Adipocyte (in vitro differentiated cells): Measurements from ENCODE around the gene NTRK3.

Source experiments
- DNase-seq: peaks from one replicate; pipeline ENCODE4 v3.0.0-alpha.2; 2015; ENCODE audit warnings: low read depth
- H3K27me3 ChIP-seq: replicated peaks from 2 replicates; pipeline ENCODE4 v1.7.0; 2013; ENCODE audit warnings: mild to moderate bottlenecking, low read length, moderate library complexity; ENCODE audit not compliant: control insufficient read depth, insufficient read depth
- H3K36me3 ChIP-seq: 2 replicates; pipeline ENCODE4 v1.7.0; 2013; ENCODE audit warnings: low read length, mild to moderate bottlenecking, moderate library complexity; ENCODE audit not compliant: control insufficient read depth, insufficient read depth, severe bottlenecking
- H3K4me1 ChIP-seq: 2 replicates; pipeline ENCODE4 v1.7.0; 2013; ENCODE audit warnings: mild to moderate bottlenecking, low read length, moderate library complexity; ENCODE audit not compliant: control insufficient read depth, insufficient read depth
- H3K4me3 ChIP-seq: 2 replicates; pipeline ENCODE4 v1.7.0; 2013; ENCODE audit warnings: mild to moderate bottlenecking, low read length, moderate library complexity
- H3K9ac ChIP-seq: 2 replicates; pipeline ENCODE4 v1.7.0; 2013; ENCODE audit warnings: mild to moderate bottlenecking, low read length, moderate library complexity
- H3K9me3 ChIP-seq: 2 replicates; pipeline ENCODE4 v1.7.0; 2013; ENCODE audit warnings: mild to moderate bottlenecking, low read length, moderate library complexity; ENCODE audit not compliant: control insufficient read depth

Gene NTRK3

DNA sequence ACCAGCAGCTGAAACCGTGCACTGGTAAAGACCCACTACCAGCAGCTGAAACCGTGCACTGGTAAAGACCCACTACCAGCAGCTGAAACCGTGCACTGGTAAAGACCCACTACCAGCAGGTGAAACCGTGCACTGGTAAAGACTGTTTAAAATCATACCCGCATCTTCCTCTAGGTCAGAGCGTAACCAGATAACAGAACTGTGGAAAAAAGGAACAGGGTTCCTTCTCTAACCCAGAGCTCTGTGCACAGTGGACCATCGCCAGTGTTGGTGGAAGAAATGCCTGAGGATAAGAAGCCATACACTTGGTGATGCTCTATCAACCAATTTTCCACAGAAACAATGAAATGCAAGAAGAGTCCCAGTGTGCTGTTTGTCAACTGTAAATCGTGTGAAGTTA is 243.4 kb downstream of the NTRK3 start:
- H3K4me3 ChIP-seq = no peak overlapping the region
- no peaks in the 10 kb centered on the region for H3K9me3 ChIP-seq
- DNase-seq = no peak
- no peak overlapping the region for H3K9ac ChIP-seq
- H3K27me3 ChIP-seq = peaks cover 35% of the 10 kb centered on the region
- no peaks in the 10 kb centered on the region for H3K4me1 ChIP-seq
- no peaks in the 10 kb centered on the region for H3K36me3 ChIP-seq

DNA sequence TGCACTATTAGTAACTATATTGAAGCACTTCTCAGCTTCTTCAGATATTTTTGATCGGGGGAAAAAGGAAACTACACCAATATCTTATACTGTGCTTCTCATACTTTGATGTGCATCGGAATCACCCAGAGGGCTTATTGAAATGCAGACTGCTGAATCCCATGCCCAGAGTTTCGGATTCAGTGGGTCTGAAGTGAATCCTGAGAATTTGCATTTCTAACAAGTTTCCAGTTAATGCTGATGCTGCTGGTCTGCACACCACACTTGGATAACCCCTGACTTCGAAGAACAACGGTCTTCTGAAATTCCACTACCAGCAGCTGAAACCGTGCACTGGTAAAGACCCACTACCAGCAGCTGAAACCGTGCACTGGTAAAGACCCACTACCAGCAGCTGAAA is 243.9 kb downstream of the NTRK3 start:
- H3K4me3 ChIP-seq = no peak overlapping the region
- no peaks in the 10 kb centered on the region for H3K36me3 ChIP-seq
- H3K4me1 ChIP-seq = no peaks in the 10 kb centered on the region
- H3K9me3 ChIP-seq = no peaks in the 10 kb centered on the region
- no peak overlapping the region for H3K9ac ChIP-seq
- no peak for DNase-seq
- H3K27me3 ChIP-seq = peaks cover 36% of the 10 kb centered on the region

DNA sequence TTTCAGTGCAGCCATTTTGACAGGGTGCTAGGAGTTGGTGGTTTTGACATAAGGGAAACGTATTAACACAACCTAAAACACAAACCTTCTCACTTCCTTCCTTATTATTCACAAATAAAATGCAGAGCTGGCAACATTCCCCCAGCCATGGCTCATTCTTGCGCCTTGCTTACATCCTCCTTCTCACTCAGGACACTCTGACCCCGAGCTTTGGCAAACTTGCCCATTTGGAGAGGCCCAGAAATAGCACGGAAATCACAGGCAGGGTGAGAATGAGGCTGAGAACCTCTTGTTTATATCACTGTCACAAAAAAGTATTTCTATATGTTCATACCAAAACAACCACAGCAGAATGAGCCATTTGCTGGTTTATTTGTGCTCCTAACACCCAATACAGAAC is 244.3 kb downstream of the NTRK3 start:
- no peaks in the 10 kb centered on the region for H3K9me3 ChIP-seq
- H3K27me3 ChIP-seq = peaks cover 40% of the 10 kb centered on the region
- no peaks in the 10 kb centered on the region for H3K4me1 ChIP-seq
- DNase-seq = no peak
- H3K9ac ChIP-seq = no peak overlapping the region
- H3K36me3 ChIP-seq = no peaks in the 10 kb centered on the region
- H3K4me3 ChIP-seq = no peak overlapping the region

DNA sequence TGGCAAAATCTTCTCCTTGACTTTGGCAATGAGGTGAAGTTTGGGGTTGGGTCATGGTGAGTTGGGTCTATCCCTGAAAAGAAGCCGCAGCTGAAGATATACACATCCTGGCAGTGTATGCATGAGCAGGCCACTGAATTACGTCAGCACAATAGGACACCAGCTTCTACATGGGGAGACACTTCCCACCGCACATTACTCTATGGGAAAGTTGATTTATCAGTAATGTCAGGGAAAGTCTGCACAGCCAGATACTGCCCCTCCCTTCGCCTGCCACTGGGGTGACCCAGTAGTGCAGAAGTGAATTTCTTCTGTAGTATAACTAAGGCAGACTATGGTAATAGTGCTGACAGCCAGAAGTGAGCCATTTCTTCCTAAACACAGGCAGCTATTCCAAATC is 245.0 kb downstream of the NTRK3 start:
- no peak overlapping the region for H3K9ac ChIP-seq
- no peaks in the 10 kb centered on the region for H3K4me1 ChIP-seq
- H3K36me3 ChIP-seq = no peaks in the 10 kb centered on the region
- no peak for DNase-seq
- peaks cover 42% of the 10 kb centered on the region for H3K27me3 ChIP-seq
- no peak overlapping the region for H3K4me3 ChIP-seq
- H3K9me3 ChIP-seq = no peaks in the 10 kb centered on the region

DNA sequence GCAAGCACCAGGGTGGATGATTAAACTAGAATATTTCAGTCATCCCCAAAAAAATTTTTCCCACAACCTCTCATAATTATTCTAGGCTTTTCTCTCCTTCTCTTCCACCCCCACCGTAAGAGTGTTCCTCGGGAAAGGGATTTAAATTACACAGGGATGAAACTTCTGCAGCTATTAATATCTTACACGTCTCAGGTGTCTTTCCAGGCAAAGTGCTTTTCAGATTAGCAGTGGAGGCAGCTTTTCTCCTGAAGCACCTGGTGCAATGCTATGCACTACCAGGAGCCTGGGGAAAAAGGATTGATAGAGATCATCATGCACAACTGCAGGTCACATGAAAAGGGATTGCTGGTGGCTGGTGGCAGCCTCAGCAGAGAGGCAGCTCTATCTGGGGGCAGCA is 250.4 kb downstream of the NTRK3 start:
- DNase-seq = no peak
- H3K4me1 ChIP-seq = no peaks in the 10 kb centered on the region
- H3K27me3 ChIP-seq = peaks cover 25% of the 10 kb centered on the region
- H3K36me3 ChIP-seq = no peaks in the 10 kb centered on the region
- H3K4me3 ChIP-seq = no peak overlapping the region
- peaks cover 9% of the 10 kb centered on the region for H3K9me3 ChIP-seq
- no peak overlapping the region for H3K9ac ChIP-seq

DNA sequence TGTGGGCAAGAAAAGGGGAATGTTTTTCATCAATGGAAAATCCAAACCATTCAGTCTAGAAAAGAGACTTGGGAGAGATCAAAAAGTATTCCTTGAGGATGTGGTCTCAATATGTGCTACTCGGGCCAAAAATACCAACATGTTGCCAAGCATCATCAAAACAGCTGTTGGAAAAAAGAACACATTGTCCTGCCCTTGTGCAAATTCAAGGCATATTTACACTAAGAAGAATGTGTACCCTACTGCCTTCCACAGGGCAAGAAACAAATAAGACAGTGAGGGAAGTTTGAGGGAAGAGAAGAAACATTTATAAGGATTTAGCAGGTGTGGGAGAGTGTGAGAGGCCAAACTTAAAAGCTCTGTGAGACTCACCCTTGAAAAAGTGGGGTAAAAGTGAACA is 252.1 kb downstream of the NTRK3 start:
- H3K36me3 ChIP-seq = no peaks in the 10 kb centered on the region
- H3K9me3 ChIP-seq = peaks cover 20% of the 10 kb centered on the region
- H3K4me3 ChIP-seq = no peak overlapping the region
- DNase-seq = no peak
- H3K4me1 ChIP-seq = no peaks in the 10 kb centered on the region
- no peak overlapping the region for H3K9ac ChIP-seq
- peaks cover 21% of the 10 kb centered on the region for H3K27me3 ChIP-seq

DNA sequence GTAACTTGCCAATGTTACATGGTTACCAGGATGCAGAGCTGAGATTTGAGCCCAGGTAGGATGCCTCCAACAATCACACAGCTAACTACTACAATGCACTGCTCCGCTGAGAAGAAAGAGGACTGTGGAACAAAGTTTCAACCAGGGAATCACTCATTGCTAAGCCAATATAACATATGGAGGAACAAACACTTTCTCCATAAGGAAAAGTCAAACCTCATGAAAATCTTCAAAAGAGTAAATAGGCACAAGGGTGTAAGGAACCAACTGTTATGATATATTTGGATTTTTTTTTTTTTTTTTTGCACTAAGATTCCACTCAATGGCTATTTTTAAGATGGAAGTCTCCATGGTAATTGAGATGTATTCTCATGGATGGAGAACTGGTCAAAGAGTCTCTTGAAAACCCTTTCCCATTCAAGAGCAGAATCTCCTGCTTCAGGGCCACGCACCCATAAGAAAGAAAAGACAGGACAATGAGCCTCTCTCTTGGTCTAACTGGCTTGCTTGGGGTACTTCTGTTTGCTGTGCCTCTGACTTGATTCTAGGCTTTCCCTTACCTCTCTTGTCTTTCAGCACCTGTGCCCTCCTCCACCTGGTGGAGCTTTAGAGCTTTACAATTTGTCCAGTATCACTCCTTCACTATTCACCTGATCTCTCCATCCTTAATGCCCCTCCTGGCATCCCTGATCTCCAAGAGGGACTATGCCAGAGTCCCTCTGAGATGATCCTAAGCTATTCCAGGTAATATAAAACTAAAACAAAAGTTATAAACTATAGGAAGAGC is 252.8 kb downstream of the NTRK3 start:
- no peak overlapping the region for H3K4me3 ChIP-seq
- DNase-seq = no peak

DNA sequence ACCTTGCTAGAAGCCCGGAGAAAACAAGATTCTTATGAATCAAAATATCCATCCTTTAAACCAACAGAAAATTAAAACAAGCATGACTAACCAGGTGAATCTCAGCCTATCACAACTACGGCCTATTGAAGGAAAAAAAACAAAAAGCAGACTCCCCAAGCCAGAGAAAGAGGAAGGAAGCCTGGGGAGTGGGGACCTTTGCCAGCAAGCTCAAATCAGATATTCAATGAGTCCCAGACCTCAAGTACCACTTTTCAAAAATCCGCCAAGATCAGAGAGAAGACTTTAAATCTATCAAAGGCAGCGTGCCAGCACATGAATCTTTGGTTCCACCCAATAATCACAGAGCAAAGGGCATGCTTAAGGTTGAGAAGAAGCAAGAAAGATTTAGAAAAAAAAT is 253.8 kb downstream of the NTRK3 start:
- H3K9me3 ChIP-seq = peaks cover 22% of the 10 kb centered on the region
- H3K27me3 ChIP-seq = peaks cover 14% of the 10 kb centered on the region
- no peak overlapping the region for H3K4me3 ChIP-seq
- H3K36me3 ChIP-seq = no peaks in the 10 kb centered on the region
- no peaks in the 10 kb centered on the region for H3K4me1 ChIP-seq
- DNase-seq = no peak
- no peak overlapping the region for H3K9ac ChIP-seq

More for the DNA sequence above, 252.8 kb downstream of the NTRK3 start:
- Histone ChIP-seq H3K27me3 (peaks cover 16% of the 10 kb centered on the region), H3K4me1 (no peaks in the 10 kb centered on the region), H3K36me3 (no peaks in the 10 kb centered on the region), H3K9me3 (peaks cover 20% of the 10 kb centered on the region), H3K9ac (no peak overlapping the region)

DNA sequence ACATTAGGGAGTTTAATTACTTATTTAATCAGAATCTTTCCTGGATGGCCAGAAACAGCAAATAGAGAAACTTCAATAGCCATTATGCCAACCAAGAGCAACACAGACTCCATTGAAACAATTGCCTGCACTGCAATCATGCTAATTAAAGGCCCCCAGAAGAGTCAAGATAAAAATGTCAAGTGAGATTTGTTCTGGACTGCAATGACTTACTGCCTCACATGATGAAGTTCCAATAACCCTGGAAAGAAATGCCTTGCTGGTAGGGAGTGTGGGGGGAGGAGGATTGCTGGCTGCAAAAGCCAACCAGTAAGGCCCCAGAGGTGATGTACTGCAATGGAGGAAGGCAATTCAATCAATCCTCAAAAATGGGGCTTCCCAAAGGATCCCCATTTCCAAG is 257.9 kb downstream of the NTRK3 start:
- Histone ChIP-seq H3K9ac (no peak overlapping the region), H3K36me3 (no peaks in the 10 kb centered on the region), H3K4me1 (peaks cover 10% of the 10 kb centered on the region), H3K4me3 (no peak overlapping the region), H3K27me3 (peaks cover 6% of the 10 kb centered on the region), H3K9me3 (peaks cover 22% of the 10 kb centered on the region)
- DNase-seq = no peak

DNA sequence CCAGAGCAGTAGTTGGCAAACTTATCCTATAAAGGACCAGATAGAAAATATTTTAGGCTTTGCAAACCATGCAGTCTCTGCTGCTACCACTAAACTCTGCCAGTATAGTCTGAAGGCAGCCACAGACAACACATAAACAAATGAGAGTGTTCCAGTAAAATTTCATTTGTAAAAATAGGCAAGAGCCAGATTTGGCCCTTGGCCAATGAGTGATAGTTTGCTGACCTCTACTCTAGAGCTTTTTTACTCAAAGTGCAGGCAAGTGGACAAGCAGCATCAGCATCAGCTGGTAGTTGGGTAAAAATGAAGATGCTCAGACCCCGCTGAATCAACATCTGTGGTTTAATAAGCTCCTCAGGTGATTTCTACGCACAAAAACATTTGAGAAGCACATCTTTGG is 269.8 kb downstream of the NTRK3 start:
- Histone ChIP-seq H3K9ac (no peak overlapping the region), H3K27me3 (peaks cover 23% of the 10 kb centered on the region), H3K4me3 (no peak overlapping the region), H3K9me3 (no peaks in the 10 kb centered on the region), H3K4me1 (no peaks in the 10 kb centered on the region), H3K36me3 (no peaks in the 10 kb centered on the region)
- DNase-seq = no peak

DNA sequence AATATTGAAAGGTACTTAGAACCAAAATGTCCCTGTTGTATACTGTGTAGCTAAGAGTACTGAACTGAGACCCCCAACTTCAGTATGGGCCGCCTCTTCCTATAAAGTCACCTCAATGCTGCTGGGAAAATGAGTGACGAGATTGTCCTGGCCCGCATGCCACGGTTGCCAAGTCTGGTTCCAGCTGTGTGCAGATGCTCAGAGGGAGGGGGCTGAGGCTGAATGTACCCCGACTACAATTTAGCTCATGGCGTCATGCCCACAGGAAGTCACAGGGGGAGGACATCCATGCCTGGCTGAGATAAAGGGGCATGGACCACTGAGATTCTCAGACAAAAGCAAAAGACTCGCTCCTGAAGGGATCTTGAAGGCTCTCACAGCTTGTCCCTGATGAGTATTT is 271.1 kb downstream of the NTRK3 start:
- DNase-seq = no peak
- Histone ChIP-seq H3K9ac (no peak overlapping the region), H3K4me3 (no peak overlapping the region), H3K4me1 (no peaks in the 10 kb centered on the region), H3K9me3 (no peaks in the 10 kb centered on the region), H3K36me3 (no peaks in the 10 kb centered on the region), H3K27me3 (peaks cover 21% of the 10 kb centered on the region)

DNA sequence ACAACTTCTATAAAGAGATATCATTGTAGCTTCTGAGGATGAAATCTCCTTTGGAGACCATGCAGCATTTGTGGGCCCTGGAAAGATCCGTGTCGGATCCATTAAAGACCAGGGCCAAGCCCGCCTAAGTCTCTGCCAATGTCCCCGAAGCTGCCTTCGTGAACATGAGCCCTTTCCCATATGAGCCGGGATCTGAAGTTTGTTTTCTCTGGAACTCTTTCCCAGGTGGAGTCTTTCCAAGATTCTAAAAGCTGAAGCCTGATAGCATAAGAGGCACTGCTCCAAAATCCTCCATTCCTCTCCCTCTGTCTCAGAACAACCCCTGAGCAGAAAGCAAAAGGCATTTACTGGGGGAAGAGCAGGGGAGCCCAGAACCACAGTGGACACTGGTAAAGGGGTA is 274.6 kb downstream of the NTRK3 start:
- Histone ChIP-seq H3K36me3 (no peaks in the 10 kb centered on the region), H3K9ac (no peak overlapping the region), H3K9me3 (no peaks in the 10 kb centered on the region), H3K4me3 (no peak overlapping the region), H3K4me1 (no peaks in the 10 kb centered on the region), H3K27me3 (peaks cover 18% of the 10 kb centered on the region)
- DNase-seq = no peak
